Measurements from ENCODE around the gene ROCK2.

The ROCK2 gene

GRCh38 chr2:11157731-11158130 is 186.7 kb downstream of the ROCK2 start:
- Histone ChIP-seq H3K27ac (ENCODE audit: low read depth, low read length) (no peak overlapping the region), H3K4me3 (ENCODE audit: low read length) (no peak overlapping the region), H3K9me3 (ENCODE audit: insufficient read depth, low read depth, low read length) (no peaks in the 10 kb centered on the region), H3K27me3 (ENCODE audit: insufficient read depth, low read length) (peaks cover 31% of the 10 kb centered on the region), H3K9ac (ENCODE audit: low read depth, low read length) (no peak overlapping the region), H3K4me1 (ENCODE audit: insufficient read depth, low read length) (peaks cover 7% of the 10 kb centered on the region; the same call in 1 of the 2 replicates), H3K36me3 (ENCODE audit: insufficient read depth, low read length) (no peaks in the 10 kb centered on the region)
- WGBS: 86% methylated on average over 4 of the region's 4 CpGs

GRCh38 chr2:11157296-11157695 is 187.1 kb downstream of the ROCK2 start:
- Histone ChIP-seq H3K4me1 (ENCODE audit: insufficient read depth, low read length) (peaks cover 7% of the 10 kb centered on the region; the same call in 1 of the 2 replicates), H3K27ac (ENCODE audit: low read depth, low read length) (no peak overlapping the region), H3K9me3 (ENCODE audit: insufficient read depth, low read depth, low read length) (no peaks in the 10 kb centered on the region), H3K9ac (ENCODE audit: low read depth, low read length) (no peak overlapping the region), H3K4me3 (ENCODE audit: low read length) (no peak overlapping the region), H3K27me3 (ENCODE audit: insufficient read depth, low read length) (peaks cover 35% of the 10 kb centered on the region), H3K36me3 (ENCODE audit: insufficient read depth, low read length) (no peaks in the 10 kb centered on the region)
- 91% methylated on average over 6 of the region's 6 CpGs for WGBS

GRCh38 chr2:11156396-11157075 is 187.9 kb downstream of the ROCK2 start:
- no peak overlapping the region for H3K9ac ChIP-seq (ENCODE audit: low read depth, low read length)
- no peaks in the 10 kb centered on the region for H3K36me3 ChIP-seq (ENCODE audit: insufficient read depth, low read length)
- H3K4me3 ChIP-seq (ENCODE audit: low read length): no peak overlapping the region
- peaks cover 7% of the 10 kb centered on the region; the same call in 1 of the 2 replicates for H3K4me1 ChIP-seq (ENCODE audit: insufficient read depth, low read length)
- peaks cover 39% of the 10 kb centered on the region for H3K27me3 ChIP-seq (ENCODE audit: insufficient read depth, low read length)
- H3K9me3 ChIP-seq (ENCODE audit: insufficient read depth, low read depth, low read length): no peaks in the 10 kb centered on the region
- 92% methylated on average over 12 of the region's 13 CpGs for WGBS
- H3K27ac ChIP-seq (ENCODE audit: low read depth, low read length): no peak overlapping the region

- Histone ChIP-seq H3K4me1 (ENCODE audit: insufficient read depth, low read length) (peaks cover 7% of the 10 kb centered on the region; the same call in 1 of the 2 replicates), H3K27me3 (ENCODE audit: insufficient read depth, low read length) (peaks cover 47% of the 10 kb centered on the region), H3K9ac (ENCODE audit: low read depth, low read length) (peak within 1 kb of the TSS; percentile 72), H3K9me3 (ENCODE audit: insufficient read depth, low read depth, low read length) (no peaks in the 10 kb centered on the region), H3K36me3 (ENCODE audit: insufficient read depth, low read length) (no peaks in the 10 kb centered on the region), H3K27ac (ENCODE audit: low read depth, low read length) (peak within 1 kb of the TSS; percentile 75; the same call in 1 of the 2 replicates), H3K4me3 (ENCODE audit: low read length) (peak within 1 kb of the TSS; percentile 74)
- 5% methylated on average over 71 of the region's 71 CpGs for WGBS
Observed at GRCh38 chr2:11155381-11156035, 188.9 kb downstream of the ROCK2 start, which contains the start of gene SLC66A3. TSS of gene SLC66A3 (plus strand) at chr2:11155467. CDS start at chr2:11155547, 80 bp downstream.

- WGBS: under 1% methylated on average over 42 of the region's 49 CpGs
- peak overlapping the region; percentile 59; the same call in 1 of the 2 replicates for H3K27ac ChIP-seq (ENCODE audit: low read depth, low read length)
Observed at GRCh38 chr2:11154923-11155380, 189.5 kb downstream of the ROCK2 start.

GRCh38 chr2:11154016-11154922 is 190.2 kb downstream of the ROCK2 start:
- Histone ChIP-seq H3K4me3 (ENCODE audit: low read length) (peak overlapping the region; percentile 52), H3K27ac (ENCODE audit: low read depth, low read length) (peak overlapping the region; percentile 59; the same call in 1 of the 2 replicates), H3K27me3 (ENCODE audit: insufficient read depth, low read length) (peaks cover 47% of the 10 kb centered on the region), H3K4me1 (ENCODE audit: insufficient read depth, low read length) (peaks cover 7% of the 10 kb centered on the region; the same call in 1 of the 2 replicates), H3K9ac (ENCODE audit: low read depth, low read length) (peak overlapping the region; percentile 56), H3K9me3 (ENCODE audit: insufficient read depth, low read depth, low read length) (no peaks in the 10 kb centered on the region), H3K36me3 (ENCODE audit: insufficient read depth, low read length) (no peaks in the 10 kb centered on the region)
- WGBS: 69% methylated on average over 35 of the region's 35 CpGs

More at GRCh38 chr2:11154923-11155380, 189.5 kb downstream of the ROCK2 start:
- Histone ChIP-seq H3K4me3 (ENCODE audit: low read length) (peak overlapping the region; percentile 74), H3K4me1 (ENCODE audit: insufficient read depth, low read length) (peaks cover 7% of the 10 kb centered on the region; the same call in 1 of the 2 replicates), H3K27me3 (ENCODE audit: insufficient read depth, low read length) (peaks cover 47% of the 10 kb centered on the region), H3K9me3 (ENCODE audit: insufficient read depth, low read depth, low read length) (no peaks in the 10 kb centered on the region), H3K9ac (ENCODE audit: low read depth, low read length) (peak overlapping the region; percentile 56), H3K36me3 (ENCODE audit: insufficient read depth, low read length) (no peaks in the 10 kb centered on the region)

- Histone ChIP-seq H3K27me3 (ENCODE audit: insufficient read depth, low read length) (peaks cover 47% of the 10 kb centered on the region), H3K4me3 (ENCODE audit: low read length) (no peak overlapping the region), H3K27ac (ENCODE audit: low read depth, low read length) (no peak overlapping the region), H3K9me3 (ENCODE audit: insufficient read depth, low read depth, low read length) (no peaks in the 10 kb centered on the region), H3K36me3 (ENCODE audit: insufficient read depth, low read length) (no peaks in the 10 kb centered on the region), H3K4me1 (ENCODE audit: insufficient read depth, low read length) (peaks cover 7% of the 10 kb centered on the region; the same call in 1 of the 2 replicates), H3K9ac (ENCODE audit: low read depth, low read length) (no peak overlapping the region)
- 82% methylated on average over 6 of the region's 6 CpGs for WGBS
Observed at GRCh38 chr2:11152591-11152990, 191.8 kb downstream of the ROCK2 start.

GRCh38 chr2:11147263-11147662 is 197.2 kb downstream of the ROCK2 start:
- Histone ChIP-seq H3K4me3 (ENCODE audit: low read length) (no peak overlapping the region), H3K9ac (ENCODE audit: low read depth, low read length) (no peak overlapping the region), H3K27ac (ENCODE audit: low read depth, low read length) (no peak overlapping the region), H3K4me1 (ENCODE audit: insufficient read depth, low read length) (no peaks in the 10 kb centered on the region), H3K27me3 (ENCODE audit: insufficient read depth, low read length) (peaks cover 12% of the 10 kb centered on the region), H3K36me3 (ENCODE audit: insufficient read depth, low read length) (no peaks in the 10 kb centered on the region), H3K9me3 (ENCODE audit: insufficient read depth, low read depth, low read length) (no peaks in the 10 kb centered on the region)
- 86% methylated on average over 3 of the region's 3 CpGs for WGBS

- no peak overlapping the region for H3K4me3 ChIP-seq (ENCODE audit: low read length)
- WGBS: 98% methylated on average over 3 of the region's 3 CpGs
- H3K36me3 ChIP-seq (ENCODE audit: insufficient read depth, low read length): no peaks in the 10 kb centered on the region
Observed at GRCh38 chr2:11146076-11146475, 198.4 kb downstream of the ROCK2 start.

GRCh38 chr2:11145350-11145749 is 199.1 kb downstream of the ROCK2 start:
- no peaks in the 10 kb centered on the region for H3K27me3 ChIP-seq (ENCODE audit: insufficient read depth, low read length)
- WGBS: 100% methylated on average over 1 of the region's 1 CpG

More at GRCh38 chr2:11146076-11146475, 198.4 kb downstream of the ROCK2 start:
- no peak overlapping the region for H3K27ac ChIP-seq (ENCODE audit: low read depth, low read length)
- peaks cover 4% of the 10 kb centered on the region; the same call in 1 of the 2 replicates for H3K27me3 ChIP-seq (ENCODE audit: insufficient read depth, low read length)
- H3K9me3 ChIP-seq (ENCODE audit: insufficient read depth, low read depth, low read length): no peaks in the 10 kb centered on the region
- no peaks in the 10 kb centered on the region for H3K4me1 ChIP-seq (ENCODE audit: insufficient read depth, low read length)
- no peak overlapping the region for H3K9ac ChIP-seq (ENCODE audit: low read depth, low read length)

More at GRCh38 chr2:11145350-11145749, 199.1 kb downstream of the ROCK2 start:
- Histone ChIP-seq H3K9ac (ENCODE audit: low read depth, low read length) (no peak overlapping the region), H3K4me3 (ENCODE audit: low read length) (no peak overlapping the region), H3K4me1 (ENCODE audit: insufficient read depth, low read length) (no peaks in the 10 kb centered on the region), H3K27ac (ENCODE audit: low read depth, low read length) (no peak overlapping the region), H3K9me3 (ENCODE audit: insufficient read depth, low read depth, low read length) (no peaks in the 10 kb centered on the region), H3K36me3 (ENCODE audit: insufficient read depth, low read length) (no peaks in the 10 kb centered on the region)
